ENCODE measurements around the gene FAM174C. TPM values are rescaled to one million over a fixed set of nuclear protein-coding genes. Genes with fewer than 3 reads are reported as not detected.

The FAM174C gene
- total and polyA plus RNA-seq, 2 of the 8 experiments (the other 6 are each of a cell fraction or from before 2014, with no cell fraction given): 44.5 to 125 TPM

- TF ChIP-seq CTBP2 (IDR thresholded peaks at IDR 0.05; ENCODE audit: borderline replicate concordance, insufficient read depth, insufficient read length, low read length): no peak
- 0 out of 2 replicates have a peak, but pooled peaks have one; percentile 69 for TF ChIP-seq ATF2 (IDR thresholded peaks at IDR 0.05; ENCODE audit: low read length)
- TF ChIP-seq KDM4A (IDR thresholded peaks at IDR 0.05; ENCODE audit: low read depth, low read length, severe bottlenecking): peak; percentile 54
- no peak for TF ChIP-seq GTF2F1 (IDR thresholded peaks at IDR 0.05; ENCODE audit: borderline replicate concordance, low read depth, low read length)
- peak; percentile 34; the same call in 1 of the 2 replicates for TF ChIP-seq KDM5A (IDR thresholded peaks at IDR 0.05; ENCODE audit: low read length)
- TF ChIP-seq MAX (IDR thresholded peaks at IDR 0.05): peak; percentile 65; the same call in 1 of the 2 replicates
- TF ChIP-seq CHD1 (IDR thresholded peaks at IDR 0.05; ENCODE audit: low read depth, low read length): no peak
- TF ChIP-seq ZNF274 (IDR thresholded peaks at IDR 0.05; ENCODE audit: borderline replicate concordance, extremely low read depth, low read length): no peak
- peak; percentile 84 for TF ChIP-seq POLR2AphosphoS5 (IDR thresholded peaks at IDR 0.05; ENCODE audit: low read depth, low read length)
- TF ChIP-seq USF2 (IDR thresholded peaks at IDR 0.05; ENCODE audit: low read length): peak; percentile 99
- TF ChIP-seq CHD2 (IDR thresholded peaks at IDR 0.05; ENCODE audit: low read length): peak; percentile 51; the same call in 1 of the 2 replicates
- TF ChIP-seq ASH2L (IDR thresholded peaks at IDR 0.05; ENCODE audit: low read length): peak; percentile 56
- TF ChIP-seq HDAC2 (IDR thresholded peaks at IDR 0.05; ENCODE audit: borderline replicate concordance in 1 of 2, low read depth in 2 of 2, low read length in 2 of 2): peak in 1 of 2 experiments; percentile 94; a peak in 1 of 4 replicates
- TF ChIP-seq EP300 (IDR thresholded peaks at IDR 0.05; ENCODE audit: borderline replicate concordance in 1 of 2, low read depth in 2 of 2, low read length in 2 of 2): 0 out of 3 replicates have a peak, but pooled peaks of 1 of the 2 experiments have one; percentile 2
- no peak for TF ChIP-seq GABPA (IDR thresholded peaks at IDR 0.05; ENCODE audit: borderline replicate concordance, insufficient read depth, low read length)
- TF ChIP-seq PHF8 (conservative IDR thresholded peaks at IDR 0.05; ENCODE audit: low read depth, low read length): peak; percentile 87
- peak; percentile 44 for TF ChIP-seq SP1 (IDR thresholded peaks at IDR 0.05; ENCODE audit: low read depth, low read length)
- no peak for TF ChIP-seq POU5F1 (IDR thresholded peaks at IDR 0.05; ENCODE audit: low read depth, low read length)
These were observed at the start of gene FAM174C (continued) for GRCh38 chr19:1275260-1275975.

Data from H1 (cell line).